Skin epidermis (tissue), 12 donors: ENCODE data around the gene SLA2.
"Not testable (repeated sequence)": the region's sequence is repeated elsewhere in the genome, so short reads cannot be mapped to it uniquely, and the experiment has no call there.

Experiments
- H3K27ac ChIP-seq, 21 experiments: fragments of 200-600 bp; sonication (generic) in 11 of 21; one replicate each; pipeline ENCODE4 v1.5.0; 2020; ENCODE audit warnings: mild to moderate bottlenecking in 3 of 21, inconsistent platforms in 2 of 21, moderate library complexity in 2 of 21
- H3K4me3 ChIP-seq, 7 experiments: fragments of 200-600 bp; sonication (generic) in 2 of 7; one replicate each; pipeline ENCODE4 v1.5.0; 2020; ENCODE audit warnings: inconsistent platforms in 2 of 7, mild to moderate bottlenecking in 2 of 7, moderate library complexity in 1 of 7

SLA2 gene

GRCh38 chr20:36620917-36621316, 25.1 kb downstream of the SLA2 start:
- H3K4me3 ChIP-seq = no peak overlapping the region
- no peak overlapping the region for H3K27ac ChIP-seq

DNA sequence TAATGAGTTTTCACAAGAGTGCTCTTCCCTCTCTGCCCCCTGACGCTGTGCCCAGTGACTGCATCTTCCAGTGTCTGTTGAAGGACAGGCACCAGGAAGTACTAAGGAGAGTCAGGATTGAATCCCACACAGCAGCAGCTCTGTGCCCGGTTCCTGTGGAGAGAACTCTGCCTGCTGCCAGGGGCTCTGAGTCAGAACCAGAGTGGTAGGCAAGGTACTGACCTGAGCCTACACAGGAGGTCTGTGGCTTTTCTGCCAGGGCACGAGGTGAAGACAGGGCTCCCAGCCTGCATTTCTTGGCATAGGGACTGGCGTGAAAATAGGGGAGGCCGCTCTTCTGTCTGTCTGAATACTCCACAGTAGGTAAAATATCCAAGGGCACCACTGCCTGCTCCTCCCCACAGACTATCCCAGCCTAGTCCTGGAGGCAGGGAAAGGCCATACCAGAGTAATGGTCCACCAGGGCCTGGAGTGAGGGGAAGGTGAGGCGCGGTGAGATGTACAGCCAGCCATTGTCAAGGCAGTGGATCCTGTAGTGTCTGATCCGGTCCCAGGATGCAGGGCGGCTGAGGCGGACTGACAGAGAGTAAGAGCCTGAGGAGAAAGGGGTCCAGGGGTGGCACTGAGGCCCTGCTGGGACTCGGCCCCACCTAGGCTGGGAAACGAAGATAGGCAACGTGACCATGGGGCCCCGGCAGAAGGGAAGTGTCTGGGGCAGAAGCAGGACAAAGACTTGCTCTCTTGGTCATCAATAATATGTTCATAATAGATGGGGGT, 31.0 kb downstream of the SLA2 start:
- no peak overlapping the region for H3K4me3 ChIP-seq
- peak overlapping the region in 1 of 21 experiments; percentile 33 for H3K27ac ChIP-seq

DNA sequence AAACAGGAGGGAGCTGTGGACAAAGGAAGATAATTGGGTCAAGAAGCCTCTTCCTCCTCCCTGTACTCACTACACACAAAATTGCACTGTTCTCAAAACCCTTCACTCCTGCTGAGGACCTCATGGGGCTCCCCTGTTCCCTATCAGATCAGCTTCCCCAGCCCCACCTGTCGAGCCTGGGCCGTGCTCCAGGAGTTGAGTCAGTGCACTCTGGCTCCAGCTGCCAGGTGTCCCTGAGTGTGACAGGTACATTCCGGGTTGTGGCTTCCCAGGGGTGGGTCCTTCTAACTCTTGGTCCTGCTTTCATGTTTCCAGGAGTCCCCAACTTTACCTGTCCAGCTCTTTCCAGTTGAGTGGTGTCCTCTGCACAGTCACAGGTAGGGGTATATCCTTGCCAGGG, 32.0 kb downstream of the SLA2 start:
- Histone ChIP-seq H3K4me3 (no peak overlapping the region), H3K27ac (no peak overlapping the region)

- Histone ChIP-seq H3K4me3 (no peak overlapping the region), H3K27ac (no peak overlapping the region)
Observed at GRCh38 chr20:36611625-36612024, 34.4 kb downstream of the SLA2 start.

DNA sequence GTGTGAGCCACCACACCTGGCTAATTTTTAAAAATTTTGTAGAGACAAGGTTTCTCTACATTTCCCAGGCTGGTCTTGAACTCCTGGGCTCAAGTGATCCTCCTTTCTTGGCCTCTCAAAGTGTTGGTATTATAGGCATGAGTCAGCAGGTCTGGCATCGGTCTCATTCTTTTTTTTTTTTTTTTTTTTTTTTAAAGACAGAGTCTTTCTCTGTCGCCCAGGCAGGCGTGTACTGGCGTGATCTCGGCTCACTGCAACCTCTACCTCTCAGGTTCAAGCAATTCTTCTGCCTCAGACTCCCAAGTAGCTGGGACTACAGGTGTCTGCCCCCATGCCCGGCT, 37.6 kb downstream of the SLA2 start:
- not testable (repeated sequence) for H3K4me3 ChIP-seq, H3K27ac ChIP-seq

DNA sequence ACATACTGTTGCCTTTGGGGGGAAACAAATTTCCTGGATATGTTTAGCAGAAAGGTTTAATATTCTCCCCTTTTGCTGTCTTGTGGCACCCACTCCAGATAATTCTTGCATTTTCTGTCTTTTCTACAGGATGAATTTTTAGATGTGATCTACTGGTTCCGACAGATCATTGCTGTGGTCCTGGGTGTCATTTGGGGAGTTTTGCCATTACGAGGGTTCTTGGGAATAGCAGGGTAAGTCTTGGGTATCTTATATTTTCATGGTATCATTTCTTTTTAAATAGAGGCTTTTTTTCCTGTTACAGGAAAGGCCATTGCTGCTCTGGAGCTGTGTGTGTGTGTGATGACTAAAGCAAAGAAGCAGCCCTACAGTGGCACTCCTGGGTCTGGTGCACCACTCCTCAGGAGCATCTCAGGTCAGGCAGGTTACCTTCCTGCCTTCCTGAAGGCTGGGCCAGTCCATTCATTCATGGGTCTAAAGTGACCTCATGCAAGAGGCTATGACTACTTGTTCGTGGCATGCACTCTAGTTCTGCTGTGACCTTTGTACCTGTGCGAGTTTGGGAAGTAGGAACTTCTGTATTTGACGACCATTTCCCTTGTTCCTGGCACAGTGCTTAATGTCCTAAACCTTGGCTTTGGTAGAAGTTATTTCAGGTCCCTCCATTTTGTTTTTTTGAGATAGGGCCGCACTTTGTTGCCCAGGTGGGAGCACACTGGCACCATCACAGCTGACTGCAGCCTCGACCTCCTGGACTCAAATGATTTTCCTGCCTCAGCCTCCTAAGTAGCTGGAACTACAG, 38.2 kb downstream of the SLA2 start:
- H3K27ac ChIP-seq = peak overlapping the region in 18 of 21 experiments; percentile 25 to 98 (median 92)
- peak overlapping the region in 3 of 7 experiments; percentile 67 to 95 (median 86) for H3K4me3 ChIP-seq

- Histone ChIP-seq H3K4me3 (peak overlapping the region; percentile 67 to 95 (median 86)), H3K27ac (peak overlapping the region; percentile 42 to 98 (median 92))
Observed at GRCh38 chr20:36606158-36607066, 39.6 kb downstream of the SLA2 start.

GRCh38 chr20:36605399-36606157, 40.4 kb downstream of the SLA2 start, which contains the start of gene RAB5IF:
Gene RAB5IF (plus strand): TSS chr20:36605779. CDS start chr20:36605952, 173 bp downstream.
- H3K27ac ChIP-seq = peak within 1 kb of the TSS; percentile 42 to 98 (median 92)

GRCh38 chr20:36604952-36605398, 41.0 kb downstream of the SLA2 start:
- peak overlapping the region; percentile 8 to 95 (median 84) for H3K4me3 ChIP-seq
- peak overlapping the region in 20 of 21 experiments; percentile 81 to 96 (median 89) for H3K27ac ChIP-seq

More at GRCh38 chr20:36605399-36606157, 40.4 kb downstream of the SLA2 start, which contains the start of gene RAB5IF:
- peak within 1 kb of the TSS; percentile 67 to 95 (median 86) for H3K4me3 ChIP-seq

GRCh38 chr20:36601540-36601939, 44.5 kb downstream of the SLA2 start:
- no peak overlapping the region for H3K4me3 ChIP-seq
- no peak overlapping the region for H3K27ac ChIP-seq

DNA sequence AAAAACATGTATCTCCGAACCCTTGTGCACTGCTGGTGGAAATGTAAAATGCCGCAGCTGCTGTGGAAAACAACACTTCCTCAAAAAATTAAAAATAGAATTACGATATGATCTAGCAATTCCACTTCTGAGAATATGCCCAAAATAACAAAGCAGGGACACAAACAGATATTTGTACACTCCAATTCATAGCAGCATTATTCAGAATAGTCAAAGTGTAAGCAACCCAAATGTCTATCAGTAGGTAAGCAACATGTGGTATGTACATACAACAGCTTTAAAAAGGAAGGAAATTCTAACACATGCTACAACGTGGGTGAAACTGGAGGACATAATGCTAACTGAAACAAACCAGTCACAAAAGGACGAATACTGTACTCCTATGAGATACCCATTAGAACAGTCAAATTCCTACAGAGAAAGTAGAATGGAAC, 46.1 kb downstream of the SLA2 start:
- peak overlapping the region in 1 of 21 experiments; percentile 10 for H3K27ac ChIP-seq
- no peak overlapping the region for H3K4me3 ChIP-seq

DNA sequence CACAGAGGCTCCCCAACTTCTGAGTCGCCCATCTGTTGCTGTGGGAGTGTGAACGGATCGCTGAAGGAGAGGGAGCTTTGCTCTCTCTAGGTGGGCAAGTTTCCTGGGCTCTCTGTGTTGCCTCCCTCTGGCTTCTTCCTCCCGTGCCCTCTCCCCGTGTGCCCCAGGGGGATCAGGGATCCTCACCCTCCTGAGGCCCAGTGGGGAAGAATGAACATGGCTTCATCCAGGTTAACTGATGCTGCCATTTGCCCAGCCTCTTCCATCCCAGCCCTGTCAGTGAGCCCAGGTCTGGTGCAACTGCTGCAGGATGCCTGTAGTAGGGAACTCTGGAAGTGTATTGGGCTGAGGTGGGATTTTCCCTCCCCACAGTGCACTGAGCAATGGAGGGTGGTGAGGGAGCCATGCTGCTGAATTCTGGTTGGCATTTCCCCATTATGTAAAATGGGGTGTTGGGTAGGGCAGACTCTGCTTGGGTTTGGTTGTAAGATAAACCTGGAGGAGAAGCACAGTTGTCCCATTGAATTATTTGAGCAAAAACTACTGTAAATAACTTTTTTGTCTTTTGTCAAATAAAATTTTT, 52.6 kb downstream of the SLA2 start:
- H3K4me3 ChIP-seq = no peak overlapping the region
- H3K27ac ChIP-seq = peak overlapping the region in 3 of 21 experiments; percentile 8 to 38 (median 12)

GRCh38 chr20:36591854-36592641, 53.9 kb downstream of the SLA2 start:
- no peak overlapping the region for H3K4me3 ChIP-seq

GRCh38 chr20:36591281-36591680, 54.7 kb downstream of the SLA2 start:
- H3K4me3 ChIP-seq = no peak overlapping the region
- H3K27ac ChIP-seq = peak overlapping the region in 1 of 21 experiments; percentile 56

More at GRCh38 chr20:36591854-36592641, 53.9 kb downstream of the SLA2 start:
- H3K27ac ChIP-seq = peak overlapping the region in 2 of 21 experiments; percentile 14 to 56

GRCh38 chr20:36587388-36588070, 58.5 kb downstream of the SLA2 start:
- Histone ChIP-seq H3K4me3 (no peak overlapping the region), H3K27ac (no peak overlapping the region)

DNA sequence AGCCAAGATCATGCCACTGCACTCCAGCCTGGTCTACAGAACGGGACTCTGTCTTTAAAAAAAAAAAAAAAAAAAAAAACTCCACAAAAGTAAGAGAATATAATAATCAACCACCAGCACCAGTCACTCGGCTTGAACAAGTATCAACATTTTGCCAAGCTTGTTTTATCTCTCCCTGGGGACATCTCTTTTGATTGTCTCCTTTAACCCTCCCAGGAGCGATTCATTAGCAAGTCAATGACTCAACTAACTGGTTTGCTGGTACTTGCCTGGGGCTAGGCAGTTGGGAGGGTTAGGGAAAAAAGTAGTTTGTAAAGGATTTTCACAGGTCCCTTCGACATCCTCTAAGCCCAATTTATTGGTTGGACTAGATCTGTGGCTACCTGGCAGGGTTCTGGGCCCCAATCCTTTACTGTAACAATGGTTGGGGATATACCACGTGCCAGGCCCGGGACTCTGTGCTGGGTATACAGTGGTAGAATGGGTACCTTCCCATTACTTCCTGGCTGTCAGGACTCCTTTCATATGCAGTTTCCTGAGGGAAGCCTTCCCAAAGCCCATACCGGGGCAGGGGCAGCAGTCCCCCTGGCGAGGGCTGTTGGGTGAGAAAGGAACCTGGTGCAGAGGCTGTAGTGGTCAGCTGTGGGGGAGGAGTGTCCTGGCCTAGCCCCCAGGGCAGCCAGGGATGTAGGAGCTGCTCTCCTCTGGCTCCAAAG, 60.4 kb downstream of the SLA2 start:
- H3K4me3 ChIP-seq = no peak overlapping the region

More for the DNA sequence above, 60.4 kb downstream of the SLA2 start:
- H3K27ac ChIP-seq = peak overlapping the region in 7 of 21 experiments; percentile 4 to 66 (median 34)
